GM19438 (cell line): Measurements from ENCODE around the gene RAD51B.
"Not testable (repeated sequence)": the region's sequence is repeated elsewhere in the genome, so short reads cannot be mapped to it uniquely, and the experiment has no call there.

Experiments
- ATAC-seq: cut with Tn5 transposase; IDR thresholded peaks from one replicate; pipeline ENCODE4 v1.9.1; 2021; ENCODE audit warnings: low read depth; ENCODE audit not compliant: unreplicated experiment

Gene RAD51B

GRCh38 chr14:68660495-68660894 is 840.9 kb downstream of the RAD51B start:
- no peak for ATAC-seq

GRCh38 chr14:68661226-68662225 is 841.9 kb downstream of the RAD51B start:
- ATAC-seq = no peak

- no peak for ATAC-seq
These were observed 842.8 kb downstream of the RAD51B start for GRCh38 chr14:68662392-68662791.

- not testable (repeated sequence) for ATAC-seq
These were observed 843.2 kb downstream of the RAD51B start for GRCh38 chr14:68662826-68663225.

- no peak for ATAC-seq
These were observed 844.0 kb downstream of the RAD51B start for GRCh38 chr14:68663385-68664076.

GRCh38 chr14:68664225-68664681 is 844.7 kb downstream of the RAD51B start:
- ATAC-seq = no peak

- no peak for ATAC-seq
These were observed 845.6 kb downstream of the RAD51B start for GRCh38 chr14:68665131-68665530.

GRCh38 chr14:68665792-68666204 is 846.2 kb downstream of the RAD51B start:
- no peak for ATAC-seq

GRCh38 chr14:68666236-68666635 is 846.7 kb downstream of the RAD51B start:
- no peak for ATAC-seq

GRCh38 chr14:68666899-68667298 is 847.3 kb downstream of the RAD51B start:
- ATAC-seq = no peak

GRCh38 chr14:68667313-68667791 is 847.8 kb downstream of the RAD51B start:
- no peak for ATAC-seq

GRCh38 chr14:68668028-68668427 is 848.4 kb downstream of the RAD51B start:
- no peak for ATAC-seq

GRCh38 chr14:68668531-68668930 is 849.0 kb downstream of the RAD51B start:
- no peak for ATAC-seq

GRCh38 chr14:68669111-68669511 is 849.5 kb downstream of the RAD51B start:
- no peak for ATAC-seq

- no peak for ATAC-seq
These were observed 850.2 kb downstream of the RAD51B start for GRCh38 chr14:68669603-68670358.

GRCh38 chr14:68670359-68670715 is 850.8 kb downstream of the RAD51B start:
- ATAC-seq = no peak

GRCh38 chr14:68671909-68672308 is 852.3 kb downstream of the RAD51B start:
- no peak for ATAC-seq

- no peak for ATAC-seq
These were observed 853.2 kb downstream of the RAD51B start for GRCh38 chr14:68672609-68673285.

GRCh38 chr14:68673464-68673863 is 853.9 kb downstream of the RAD51B start:
- no peak for ATAC-seq
